Stimulated activated CD8-positive, alpha-beta memory T cell treated with anti-CD3 and anti-CD28 coated beads, Interleukin-4, amount 100 ng/mL, for 48 hours (primary cell): Measurements from ENCODE around the gene PRR33.

ENCODE experiments used
- DNase-seq: peaks from one replicate; pipeline ENCODE4 v3.0.0-alpha.2; 2020

Gene PRR33

DNA sequence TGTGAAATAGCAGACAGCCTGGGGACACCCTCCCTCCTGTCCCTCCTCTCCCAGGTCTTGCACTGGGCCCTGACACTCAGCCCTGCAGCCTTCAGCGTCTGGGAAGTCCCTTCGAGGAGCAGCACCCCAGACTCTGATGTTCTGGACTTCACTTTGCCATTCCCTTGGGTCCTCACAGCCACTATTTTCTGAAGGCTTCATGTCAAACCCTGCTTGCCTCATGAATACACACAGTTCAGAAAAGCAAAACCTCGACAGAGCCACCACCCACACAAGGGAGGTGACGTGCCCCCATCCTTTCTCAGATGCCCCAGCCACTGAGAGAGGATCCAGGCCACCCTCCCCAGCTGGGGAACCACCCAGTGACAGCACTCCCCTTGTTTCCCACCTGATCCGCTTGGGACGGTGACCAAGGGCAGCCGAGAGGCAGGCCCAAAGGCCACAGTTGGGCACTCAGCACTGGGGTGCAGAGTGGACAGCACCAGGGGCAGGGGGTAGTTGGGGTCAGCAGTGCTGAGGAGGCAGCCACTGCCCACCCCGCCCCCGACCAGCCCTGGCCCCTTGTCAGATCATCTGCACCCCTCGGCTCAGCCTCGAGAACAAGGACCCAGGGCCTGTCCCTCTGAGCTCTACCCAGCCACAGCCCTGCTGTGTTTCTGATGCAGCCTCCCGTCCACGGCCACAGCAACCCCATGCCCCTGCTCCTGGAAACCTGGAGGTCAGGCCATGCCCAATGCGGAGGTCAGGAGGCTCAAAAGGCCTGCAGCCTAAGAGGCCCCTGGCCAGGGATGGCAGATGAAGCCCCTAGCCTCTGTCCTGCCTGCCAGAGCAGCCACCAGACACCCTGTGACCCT lies 24.7 kb upstream of the PRR33 start:
- no peak for DNase-seq

DNA sequence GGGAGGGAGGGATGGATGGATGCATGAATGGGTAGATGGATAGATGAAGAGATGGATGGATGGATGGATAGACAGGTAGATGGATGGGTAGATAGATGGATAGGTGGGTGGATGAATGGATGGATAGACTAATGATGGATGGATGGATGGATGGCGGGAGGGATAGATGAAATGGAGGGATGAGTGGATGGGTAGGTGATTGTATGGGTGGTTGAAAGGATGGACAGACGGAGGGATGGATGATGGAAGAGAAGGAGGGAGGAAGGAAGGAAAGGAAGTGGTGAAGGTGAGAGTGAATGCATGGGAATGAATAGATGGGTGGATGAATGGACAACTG lies 24.1 kb upstream of the PRR33 start:
- DNase-seq = no peak

DNA sequence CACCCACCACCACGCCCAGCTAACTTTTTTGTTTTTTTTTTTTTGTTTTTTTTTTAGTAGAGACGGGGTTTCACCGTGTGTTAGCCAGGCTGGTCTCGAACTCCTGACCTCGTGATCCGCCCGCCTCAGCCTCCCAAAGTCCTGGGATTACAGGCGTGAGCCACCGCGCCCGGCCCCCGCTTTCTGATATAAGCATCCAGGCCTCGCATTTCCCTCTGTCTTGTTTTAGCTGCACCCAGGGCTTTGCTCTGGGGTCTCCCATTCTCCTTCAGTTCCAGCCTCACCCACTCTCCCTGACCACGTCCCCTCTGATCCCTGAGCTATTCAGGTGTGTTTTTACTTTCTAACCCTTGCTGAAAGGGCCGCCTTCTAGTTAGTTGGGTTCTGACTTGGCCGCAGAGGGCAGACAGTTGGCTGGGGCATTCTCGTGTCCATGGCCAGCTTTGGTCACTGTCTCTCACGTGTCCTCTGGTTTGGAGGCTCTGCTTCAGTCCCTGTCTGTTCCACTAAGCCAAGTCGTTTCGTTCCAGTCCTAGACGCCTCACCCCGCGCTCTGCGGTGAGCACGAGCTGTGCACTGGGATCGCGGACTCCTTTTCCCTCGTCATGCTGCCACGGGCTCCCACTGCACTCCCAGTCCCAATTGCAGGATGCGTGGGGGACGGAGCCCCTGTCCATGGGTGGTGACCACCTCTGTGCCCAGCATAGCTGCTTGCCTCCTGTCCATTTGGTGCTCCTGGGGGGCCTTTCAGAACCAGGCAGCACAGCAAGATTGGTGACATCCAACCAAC lies 21.8 kb upstream of the PRR33 start:
- DNase-seq = no peak

DNA sequence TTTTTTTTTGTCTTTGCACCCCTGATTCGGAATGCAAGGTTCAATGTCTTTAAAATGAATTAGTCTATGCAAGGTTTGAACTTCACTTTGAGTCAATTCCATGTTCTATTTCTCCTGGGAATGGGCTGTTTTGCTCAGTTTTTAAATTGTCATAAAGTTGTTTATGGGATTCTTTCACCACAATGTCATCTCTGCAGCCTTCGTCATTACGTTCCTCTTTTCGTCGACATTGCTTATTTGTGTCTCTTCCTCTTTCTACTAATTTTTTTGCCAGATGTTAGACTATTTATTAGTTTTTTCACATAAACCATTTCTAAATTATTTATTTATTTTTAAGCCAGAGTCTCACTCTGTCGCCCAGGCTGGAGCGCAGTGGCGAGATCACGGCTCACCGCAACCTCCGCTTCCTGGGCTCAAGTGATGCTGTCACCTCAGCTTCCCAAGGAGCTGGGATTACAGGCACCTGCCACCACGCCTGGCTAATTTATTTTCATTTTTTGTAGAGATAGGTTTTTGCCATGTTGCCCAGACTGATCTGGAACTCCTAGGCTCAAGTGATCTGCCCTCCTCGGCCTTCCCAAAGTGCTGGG lies 20.7 kb upstream of the PRR33 start:
- DNase-seq = no peak

DNA sequence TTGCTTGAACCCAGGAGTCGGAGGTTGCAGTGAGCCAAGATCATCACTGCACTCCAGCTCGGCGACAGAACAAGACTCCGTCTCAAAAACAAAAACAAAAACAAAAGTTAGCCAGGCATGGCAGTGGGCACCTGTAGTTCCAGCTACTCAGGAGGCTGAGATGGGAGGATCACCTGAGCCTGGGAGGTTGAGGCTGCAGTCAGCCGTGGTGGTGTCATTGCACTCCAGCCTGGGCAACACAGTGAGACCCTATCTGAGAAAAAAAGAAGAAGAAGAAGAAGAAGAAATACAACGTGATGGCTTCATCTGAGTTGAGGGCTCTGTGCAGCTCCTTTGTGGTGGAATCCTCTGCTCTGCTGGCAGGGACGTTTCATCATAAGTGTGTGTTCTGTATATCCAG lies 17.8 kb upstream of the PRR33 start:
- DNase-seq = no peak

DNA sequence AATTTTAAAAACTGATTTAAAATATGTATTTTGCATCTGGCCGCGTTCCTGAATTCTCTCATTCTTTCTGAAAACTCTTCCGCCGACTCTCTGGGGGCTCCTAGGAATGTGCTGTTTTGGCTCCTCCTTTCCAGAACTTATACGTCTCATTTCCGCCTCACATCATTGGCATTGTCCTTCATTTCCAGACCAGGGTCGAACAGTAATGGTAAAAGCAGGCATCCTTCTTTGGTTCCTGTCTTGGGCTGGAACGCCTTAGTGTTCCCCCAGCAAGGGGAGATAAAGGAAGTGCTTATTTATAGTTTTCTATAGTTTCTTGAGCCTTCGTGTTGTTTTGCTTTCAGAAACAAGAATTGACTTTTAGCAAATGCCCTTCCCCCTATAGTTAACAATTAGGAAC lies 16.9 kb upstream of the PRR33 start:
- DNase-seq = no peak

DNA sequence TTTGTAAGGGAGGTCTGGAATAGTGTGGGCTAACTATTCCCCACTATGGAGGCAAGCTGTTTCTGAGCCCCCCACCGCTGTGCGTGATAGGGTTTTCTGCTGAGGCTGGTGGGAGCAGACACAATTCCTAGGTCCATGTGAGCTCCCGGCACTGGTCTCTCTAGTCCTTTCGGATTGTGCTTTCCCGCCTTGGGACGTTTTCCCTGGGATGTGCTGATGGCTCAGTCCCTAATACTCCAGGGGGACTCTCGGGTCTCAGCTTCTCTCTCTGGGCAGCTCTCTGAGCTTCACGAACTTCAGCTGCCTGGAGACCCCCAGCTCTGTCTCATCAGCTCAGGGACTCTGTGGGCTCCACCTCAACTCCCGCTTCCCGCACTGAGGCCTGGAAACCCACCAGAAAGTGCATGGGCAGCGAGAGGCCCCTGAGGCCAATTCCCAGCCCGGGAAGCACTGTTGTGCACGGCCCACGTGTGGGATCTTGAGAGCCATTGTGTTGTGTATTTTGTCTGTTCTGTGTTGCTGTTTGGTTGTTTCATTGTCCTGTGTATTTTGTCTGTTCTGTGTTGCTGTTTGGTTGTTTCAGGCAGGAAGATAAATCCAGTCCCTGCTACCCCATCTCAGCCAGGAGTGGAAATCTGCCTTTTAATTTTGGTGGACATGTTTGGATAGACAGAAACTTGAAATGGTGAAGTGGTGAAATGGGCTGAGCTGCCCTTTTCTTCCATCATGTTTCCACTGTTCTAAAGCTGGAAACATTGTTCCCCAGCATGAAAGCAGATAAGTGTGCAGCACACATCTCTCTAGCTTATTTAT lies 15.1 kb upstream of the PRR33 start:
- DNase-seq = no peak

DNA sequence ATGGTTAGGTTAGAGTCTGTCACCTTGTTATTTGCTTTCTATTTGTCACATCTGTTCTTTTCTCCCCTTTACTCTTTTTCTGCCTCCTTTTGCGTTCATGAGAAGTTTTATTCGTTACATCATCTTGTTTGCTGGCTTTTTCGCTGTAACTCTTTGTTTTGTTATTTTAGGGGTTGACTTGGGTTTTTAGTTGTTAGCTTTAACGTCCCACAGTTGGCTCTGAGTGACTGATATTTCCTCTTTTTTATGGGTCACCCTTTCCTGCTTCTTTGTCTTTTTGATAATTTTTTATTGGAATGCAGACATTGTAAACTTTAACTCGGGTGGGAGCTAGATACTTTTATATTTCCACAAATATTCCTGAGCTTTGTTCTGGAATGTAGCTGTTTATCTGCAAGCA lies 14.5 kb upstream of the PRR33 start:
- no peak for DNase-seq

DNA sequence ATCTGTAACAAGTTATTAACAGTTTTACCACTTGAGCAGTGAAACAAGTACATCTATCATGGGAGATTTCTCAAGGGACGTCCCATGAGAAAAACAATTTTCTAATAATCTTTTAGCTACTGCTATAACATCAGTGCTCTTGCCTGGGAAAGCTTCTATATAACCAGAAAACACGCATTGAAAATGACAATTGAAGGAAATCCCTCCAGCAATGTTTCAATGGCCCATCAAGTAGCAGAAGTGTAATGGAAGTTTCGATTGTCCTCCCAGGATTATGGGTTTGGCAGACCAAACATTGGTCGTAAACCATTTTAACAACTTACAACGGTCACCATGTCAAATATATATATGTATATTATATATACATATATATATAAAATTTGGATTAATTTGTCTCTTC lies 8.0 kb upstream of the PRR33 start:
- DNase-seq = no peak

DNA sequence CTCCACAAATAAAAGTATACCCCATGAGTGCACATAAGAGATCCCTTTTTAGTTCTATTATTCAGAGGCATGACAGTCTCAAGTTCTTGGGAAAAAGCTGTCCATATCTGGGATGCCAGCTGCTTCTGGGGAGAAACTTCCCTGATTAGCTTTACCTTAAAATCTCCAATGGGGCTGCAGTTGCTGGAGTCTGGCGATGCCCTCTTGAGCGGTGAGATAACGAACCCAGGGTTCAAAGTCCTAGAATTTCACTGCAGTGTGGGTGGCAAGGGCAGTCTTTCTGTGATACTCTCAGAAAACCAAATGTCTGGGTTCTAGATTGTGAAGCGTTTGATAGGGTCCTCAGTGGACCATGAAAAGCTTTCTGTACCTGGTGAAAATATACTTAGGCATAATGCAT lies 7.4 kb upstream of the PRR33 start:
- no peak for DNase-seq

DNA sequence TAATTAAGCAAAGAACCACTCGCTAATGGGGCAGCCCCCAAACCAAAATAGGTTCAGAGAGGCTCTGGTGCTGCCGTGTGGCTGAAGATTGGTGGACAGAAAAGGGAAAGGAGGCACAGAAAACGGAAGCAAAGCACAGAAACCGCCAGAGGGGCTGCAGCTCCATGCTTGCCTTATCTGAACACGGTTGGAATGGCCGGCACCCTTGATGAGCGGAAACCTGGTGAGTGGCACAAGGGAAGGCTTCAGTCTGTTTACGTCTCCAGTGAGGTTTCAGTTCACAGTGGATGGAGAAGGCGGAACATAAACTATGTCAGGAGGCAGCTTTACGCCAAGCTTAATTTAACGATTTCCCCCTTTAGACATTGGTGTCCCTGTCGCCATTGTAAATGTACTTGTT lies 5.2 kb upstream of the PRR33 start:
- DNase-seq = no peak

DNA sequence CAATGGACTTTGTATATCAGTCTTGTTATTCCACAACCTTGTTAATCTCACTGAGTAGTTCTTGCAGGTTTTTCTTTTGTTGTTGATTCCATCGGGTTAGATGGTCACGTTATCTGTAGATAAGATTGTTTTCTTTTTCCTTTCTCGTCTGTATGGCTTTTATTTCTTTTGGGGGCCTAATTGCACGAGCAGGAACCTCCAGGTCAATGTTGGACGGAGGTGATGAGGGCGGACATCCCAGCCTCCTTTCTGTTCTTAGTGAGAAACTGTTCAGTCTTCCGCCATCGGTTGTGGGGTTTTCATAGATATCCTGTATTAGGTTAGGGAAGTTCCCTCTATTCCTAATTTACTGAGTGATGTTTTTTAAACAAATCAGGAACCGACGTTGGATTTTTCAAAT lies 4.8 kb upstream of the PRR33 start:
- DNase-seq = no peak

DNA sequence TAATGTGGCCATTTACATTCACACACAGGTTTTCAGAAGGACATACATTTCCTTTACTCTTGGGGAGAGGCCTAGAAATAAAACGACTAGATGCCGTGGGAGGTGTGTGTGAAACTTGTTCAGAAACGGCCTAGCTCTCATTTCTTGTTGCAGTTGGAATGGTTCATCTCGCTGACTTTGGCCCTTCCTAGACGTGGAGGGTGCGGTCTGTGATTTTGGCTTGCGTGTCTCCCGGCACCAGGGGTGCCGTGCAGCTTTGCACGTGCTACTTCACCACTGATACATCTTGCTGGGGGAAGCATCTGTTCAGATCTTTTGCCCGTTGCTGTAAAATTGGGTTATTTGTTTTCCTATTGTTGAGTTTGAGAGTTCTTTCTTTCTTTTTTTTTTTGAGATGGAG lies 3.1 kb upstream of the PRR33 start:
- no peak for DNase-seq

DNA sequence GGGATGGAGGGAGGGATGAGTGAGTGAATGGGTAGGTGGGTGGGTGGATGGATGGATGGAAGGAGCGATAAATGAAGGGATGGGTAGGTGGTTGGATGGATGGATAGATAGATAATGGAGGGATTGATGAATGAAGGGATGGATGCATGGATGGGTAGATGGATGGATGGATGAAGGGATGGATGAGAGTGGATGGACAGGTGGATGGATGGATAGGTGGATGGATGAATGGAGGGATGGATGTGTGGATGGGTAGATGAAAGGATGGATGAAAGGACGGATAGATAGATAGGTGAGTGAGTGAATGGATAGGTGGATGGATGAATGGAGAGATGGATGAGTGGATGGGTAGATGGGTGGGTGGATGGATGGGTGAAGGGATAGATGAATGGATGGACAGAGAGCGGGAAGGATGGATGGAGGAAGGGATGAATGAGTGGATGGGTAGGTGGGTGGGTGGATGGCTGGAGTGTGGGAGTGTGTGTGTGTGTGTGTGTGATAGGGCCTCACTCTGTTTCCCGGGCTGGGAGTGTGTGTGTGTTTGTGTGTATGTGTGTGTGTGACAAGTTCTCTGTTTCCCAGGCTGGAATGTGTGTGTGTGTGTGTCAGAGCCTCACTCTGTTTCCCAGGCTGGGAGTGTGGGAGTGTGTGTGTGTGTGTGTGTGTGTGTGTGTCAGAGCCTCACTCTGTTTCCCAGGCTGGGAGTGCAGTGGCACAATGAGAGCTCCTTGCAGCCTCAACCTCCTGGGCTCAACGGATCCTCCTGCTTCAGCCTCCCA lies 2.1 kb upstream of the PRR33 start:
- no peak for DNase-seq

DNA sequence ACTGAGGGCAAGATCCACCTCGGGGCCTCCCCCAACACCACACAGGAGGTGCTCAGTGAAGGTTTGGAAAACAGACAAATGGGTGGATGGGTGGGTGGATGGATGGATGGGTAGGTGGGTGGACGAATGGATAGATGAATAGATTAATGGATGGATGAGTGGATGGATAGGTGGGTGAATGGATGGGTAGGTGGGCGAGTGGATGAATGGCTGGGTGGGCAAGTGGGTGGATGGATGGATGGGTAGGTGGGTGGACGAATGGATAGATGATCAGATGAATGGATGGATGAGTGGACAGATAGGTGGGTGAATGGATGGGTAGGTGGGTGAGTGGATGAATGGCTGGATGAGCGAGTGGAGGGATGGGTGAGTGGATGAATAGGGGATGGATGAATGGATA lies 863 bp upstream of the PRR33 start:
- no peak for DNase-seq

DNA sequence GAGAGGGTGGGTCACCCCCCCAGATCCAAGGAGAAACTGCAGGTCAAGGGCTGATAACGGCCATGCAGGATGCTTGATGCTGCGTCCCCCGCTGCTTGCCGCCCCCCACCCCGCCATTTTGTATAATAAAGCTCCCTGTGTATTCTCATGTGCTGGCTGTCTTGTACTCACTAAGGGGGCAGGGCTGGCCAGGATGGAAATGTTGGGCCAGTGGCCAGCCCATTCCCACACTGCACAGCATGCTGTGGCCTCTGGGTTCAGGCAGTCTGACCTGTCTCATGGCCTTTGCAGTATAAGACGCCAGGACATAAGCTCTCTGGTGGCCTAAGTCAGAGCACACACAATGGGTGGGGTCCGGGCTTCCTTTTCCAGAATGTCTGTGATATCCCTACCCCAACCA lies 421 bp upstream of the PRR33 start:
- DNase-seq = no peak

DNA sequence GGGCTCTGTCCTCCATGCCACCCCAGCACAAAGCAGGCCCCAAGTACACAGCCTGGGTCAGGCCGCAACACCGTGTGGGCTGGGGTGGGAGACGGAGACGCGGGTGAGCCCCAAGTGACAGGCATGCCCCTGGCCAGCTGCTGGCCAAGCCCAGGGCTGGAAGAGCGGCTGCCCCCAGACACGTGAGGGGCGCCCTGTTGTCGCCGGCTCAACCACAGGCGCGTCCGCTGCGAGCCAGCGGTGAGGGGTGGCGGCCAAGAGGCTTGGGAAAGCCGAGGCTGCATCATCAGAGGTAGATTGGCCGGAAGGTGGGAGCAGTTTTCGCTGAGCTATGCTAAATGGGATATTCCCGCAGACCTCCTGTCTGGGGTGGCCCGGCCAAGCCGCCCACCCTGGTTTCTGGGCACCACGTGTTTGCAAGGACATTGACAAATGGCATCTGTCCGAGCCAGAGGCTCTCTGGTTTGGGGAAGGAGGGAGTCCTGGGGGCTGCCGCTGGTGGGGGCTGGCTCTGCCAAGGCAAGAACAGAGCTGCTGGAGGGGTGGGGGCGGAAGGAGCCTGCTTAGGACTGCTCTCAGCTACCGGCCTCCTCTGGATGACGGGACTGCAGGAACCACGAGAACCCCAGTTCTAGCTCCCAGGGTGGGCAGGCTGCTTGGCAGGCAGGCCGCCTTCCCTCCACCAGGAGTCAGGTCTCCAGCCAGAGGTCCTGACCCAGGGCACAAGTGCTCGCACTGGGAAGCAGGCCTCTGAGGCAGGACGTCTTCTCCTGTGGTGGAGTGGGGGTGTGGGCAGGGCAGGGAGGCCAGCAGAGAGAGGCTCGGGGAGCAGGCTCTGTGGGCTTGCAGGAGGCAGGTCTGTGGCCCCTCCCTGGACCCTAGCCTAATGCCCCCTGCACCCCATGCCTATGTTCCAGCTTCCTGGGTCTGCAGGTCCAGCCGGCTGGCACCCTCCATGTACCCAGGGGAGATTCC lies 552 bp downstream of the PRR33 start:
- DNase-seq = no peak

DNA sequence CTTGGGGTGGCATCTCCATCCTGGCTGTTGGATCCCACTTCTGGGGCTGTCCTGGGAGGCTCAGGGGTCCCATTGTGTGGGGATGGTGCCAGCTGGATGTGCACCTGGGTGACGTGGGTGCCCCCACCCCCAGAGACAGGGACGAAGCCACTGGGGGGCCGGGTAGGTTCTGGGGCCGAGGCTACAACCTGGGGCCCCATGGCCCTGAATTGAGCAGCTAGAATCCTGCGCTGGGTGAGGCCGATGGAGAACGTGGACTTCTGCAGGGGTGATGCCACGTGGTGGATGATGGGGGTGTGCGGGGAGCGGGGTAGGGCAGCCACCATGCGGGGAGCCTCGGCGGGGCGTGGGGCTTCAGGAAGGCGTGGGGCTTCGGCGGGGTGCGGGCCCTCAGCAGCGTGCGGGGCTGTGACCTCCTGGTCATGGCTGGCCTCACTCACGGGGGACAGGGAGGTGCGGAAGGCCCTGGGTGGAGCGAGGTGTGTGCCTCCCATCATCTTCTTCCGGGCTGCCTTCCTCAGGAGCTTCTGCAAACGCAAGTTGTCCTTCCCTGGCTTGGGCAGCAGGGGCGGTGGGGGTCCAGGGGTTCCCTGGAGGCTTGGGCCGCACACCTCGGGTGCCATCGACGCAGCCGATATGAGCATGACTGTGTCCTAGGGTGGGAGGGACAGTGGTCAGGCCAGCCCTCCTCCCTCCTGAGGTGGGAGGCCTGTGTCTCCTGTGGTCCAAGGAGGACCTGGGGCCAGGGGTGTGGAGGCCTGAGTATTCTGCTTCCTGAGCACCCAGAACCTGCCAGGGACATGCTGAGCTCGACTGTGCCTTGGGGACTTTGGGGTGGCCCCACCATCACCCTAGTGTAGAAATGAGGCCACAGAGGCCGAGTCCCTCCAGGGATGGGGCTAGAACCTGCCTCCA lies 1.5 kb downstream of the PRR33 start:
- DNase-seq = peak; percentile 52

DNA sequence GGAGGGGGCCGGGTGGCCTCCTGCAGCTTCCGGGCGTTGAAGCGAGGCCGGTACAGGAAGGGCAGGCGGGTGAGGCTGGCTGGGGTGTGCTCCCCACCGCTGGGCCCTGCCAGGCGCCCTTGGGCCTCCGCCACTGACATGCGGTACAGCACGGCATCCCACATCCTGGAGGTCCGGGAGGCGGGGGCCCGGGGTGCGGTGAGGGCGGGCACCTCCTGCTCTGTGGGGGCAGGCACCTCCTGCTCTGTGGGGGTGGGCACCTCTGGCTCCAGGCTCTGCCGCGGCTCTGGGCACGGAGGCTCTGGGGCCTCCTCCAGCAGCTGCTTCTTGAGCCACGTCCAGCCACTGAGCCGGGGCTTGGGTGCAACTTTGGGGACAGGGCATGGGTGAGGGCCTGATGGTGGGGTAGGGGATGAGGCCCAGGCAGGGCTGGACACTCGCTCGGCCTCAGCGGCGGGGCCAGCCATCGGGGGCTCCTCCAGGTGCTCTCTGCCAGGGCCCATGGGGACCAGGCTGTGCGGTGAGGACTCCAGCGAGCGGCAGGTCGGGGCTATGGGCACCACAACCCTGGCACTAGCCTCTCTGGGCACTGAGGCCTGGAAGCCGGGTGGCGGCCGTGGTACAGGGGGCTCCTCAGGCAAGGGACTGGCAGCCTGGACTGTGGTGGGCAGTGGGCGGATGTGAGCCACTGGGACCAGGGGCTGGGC lies 2.3 kb downstream of the PRR33 start:
- DNase-seq = peak; percentile 77
